Measurements from ENCODE around the gene GIT2. TPM values are rescaled to one million over a fixed set of nuclear protein-coding genes. Genes with fewer than 3 reads are reported as not detected.
"Not testable (repeated sequence)": the region's sequence is repeated elsewhere in the genome, so short reads cannot be mapped to it uniquely, and the experiment has no call there.

Gene GIT2
- total RNA-seq, 2 experiments from 2014 or later, result 101 to 103 TPM

DNA sequence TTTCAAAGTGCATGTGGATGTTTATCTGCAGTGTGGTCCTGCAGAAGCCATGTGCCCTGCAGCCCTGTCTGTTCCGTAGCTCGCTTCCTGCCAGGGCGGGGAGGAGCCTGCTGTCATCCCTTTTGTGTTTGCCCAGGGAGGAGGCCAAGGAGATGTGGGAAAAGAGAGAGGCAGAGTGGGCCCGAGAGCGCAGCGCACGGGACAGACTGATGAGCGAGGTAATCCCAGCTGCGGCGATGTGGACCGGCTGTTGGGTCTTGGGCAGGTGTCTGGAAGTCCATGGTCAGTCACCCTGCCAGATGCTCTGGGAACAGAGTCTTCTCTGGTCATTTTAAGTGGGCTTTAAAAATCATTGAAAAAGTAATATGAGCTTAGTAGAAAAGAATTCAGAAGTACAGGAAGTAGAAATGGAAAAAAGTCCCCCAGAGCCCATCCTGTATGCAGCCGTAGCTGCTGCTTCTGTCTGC lies 83.3 kb downstream of the GIT2 start:
- POLR2A ChIA-PET, result interaction anchor here (0.5 kb wide), 1 partner anchor 66 kb away, joined by 5 read pairs; no protein-coding TSS in a partner anchor

DNA sequence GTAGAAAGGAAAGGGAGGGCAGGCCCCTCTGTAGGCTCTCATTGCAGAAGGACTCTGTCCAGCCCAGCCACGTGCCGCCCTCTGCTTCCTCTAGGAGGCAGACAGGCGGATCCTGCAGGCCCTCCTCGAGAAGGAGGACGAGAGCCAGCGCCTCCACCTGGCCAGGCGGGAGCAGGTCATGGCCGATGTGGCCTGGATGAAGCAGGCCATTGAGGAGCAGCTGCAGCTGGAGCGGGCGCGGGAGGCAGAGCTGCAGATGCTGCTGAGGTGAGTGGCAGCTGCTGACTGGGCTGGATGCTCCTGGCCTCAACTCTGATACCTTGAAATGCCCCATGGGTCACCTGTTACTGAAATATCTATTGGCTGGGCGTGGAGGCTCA lies 85.2 kb downstream of the GIT2 start:
- Mint-ChIP-seq H3K27ac (no peak overlapping the region), H3K36me3 (peaks cover 23% of the 10 kb centered on the region)

More for the DNA sequence above, 83.3 kb downstream of the GIT2 start:
- H3K27me3 Mint-ChIP-seq, result no peaks in the 10 kb centered on the region
- DNase-seq (no peak), ATAC-seq (ENCODE audit: low read depth) (no peak)
- no peaks in the 10 kb centered on the region for H3K9me3 Mint-ChIP-seq
- peaks cover 20% of the 10 kb centered on the region for H3K36me3 Mint-ChIP-seq
- peaks cover 2% of the 10 kb centered on the region for H3K4me1 Mint-ChIP-seq
- no peak overlapping the region for H3K4me3 Mint-ChIP-seq
- no peak overlapping the region for H3K27ac Mint-ChIP-seq

DNA sequence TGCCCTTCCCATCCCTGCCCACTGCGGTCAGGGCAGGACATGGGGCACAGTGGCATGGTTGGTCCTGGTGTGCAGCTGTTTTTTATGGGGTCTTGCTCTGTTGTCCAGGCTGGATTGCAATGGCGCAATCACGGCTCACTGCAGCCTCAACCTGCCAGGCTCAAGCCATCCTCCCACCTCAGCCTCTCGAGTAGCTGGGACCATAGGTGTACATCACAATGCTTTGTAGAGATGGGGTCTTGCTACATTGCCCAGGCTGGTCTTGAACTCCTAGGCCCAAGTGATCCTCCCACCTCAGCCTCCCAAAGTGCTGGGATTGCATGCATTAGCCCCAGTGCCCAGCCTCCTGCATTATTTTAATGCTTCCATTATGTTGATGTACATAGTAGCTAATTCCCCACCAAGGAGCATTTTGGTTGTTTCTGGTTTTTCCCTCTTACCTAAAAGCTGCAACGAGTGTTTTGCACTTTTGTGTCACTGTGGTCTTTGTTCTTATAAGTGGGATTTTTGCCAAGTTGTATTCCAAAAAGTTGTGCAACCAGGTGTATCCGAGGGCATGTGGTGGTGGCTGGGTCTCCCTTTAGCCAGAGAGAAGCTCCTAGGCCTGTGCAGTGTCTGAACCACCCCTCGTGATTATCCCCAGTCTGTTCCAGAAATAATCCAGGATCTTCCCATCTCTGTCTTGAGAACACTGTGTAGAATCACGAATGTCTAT lies 85.8 kb downstream of the GIT2 start:
- Mint-ChIP-seq H3K27ac (no peak overlapping the region), H3K9me3 (no peaks in the 10 kb centered on the region), H3K4me1 (peaks cover 2% of the 10 kb centered on the region), H3K4me3 (no peak overlapping the region), H3K36me3 (peaks cover 23% of the 10 kb centered on the region), H3K27me3 (no peaks in the 10 kb centered on the region)
- POLR2A ChIA-PET, result interaction anchor here (1.0 to 2.1 kb wide), 2 partner anchors 10 to 17 kb away, joined by 3 to 7 read pairs; partner anchors contain the start of gene TCHP
- DNase-seq (no peak), ATAC-seq (ENCODE audit: low read depth) (no peak)

More for the DNA sequence above, 85.2 kb downstream of the GIT2 start:
- DNase-seq, result no peak
- POLR2A ChIA-PET, result interaction anchor here (0.5 to 2.1 kb wide), 3 partner anchors 11 to 129 kb away, joined by 3 to 7 read pairs (median 5); partner anchors contain the start of gene TCHP
- Mint-ChIP-seq H3K4me1 (peaks cover 2% of the 10 kb centered on the region), H3K9me3 (no peaks in the 10 kb centered on the region), H3K27me3 (no peaks in the 10 kb centered on the region), H3K4me3 (no peak overlapping the region)
- peak; percentile 27 for ATAC-seq (ENCODE audit: low read depth)

DNA sequence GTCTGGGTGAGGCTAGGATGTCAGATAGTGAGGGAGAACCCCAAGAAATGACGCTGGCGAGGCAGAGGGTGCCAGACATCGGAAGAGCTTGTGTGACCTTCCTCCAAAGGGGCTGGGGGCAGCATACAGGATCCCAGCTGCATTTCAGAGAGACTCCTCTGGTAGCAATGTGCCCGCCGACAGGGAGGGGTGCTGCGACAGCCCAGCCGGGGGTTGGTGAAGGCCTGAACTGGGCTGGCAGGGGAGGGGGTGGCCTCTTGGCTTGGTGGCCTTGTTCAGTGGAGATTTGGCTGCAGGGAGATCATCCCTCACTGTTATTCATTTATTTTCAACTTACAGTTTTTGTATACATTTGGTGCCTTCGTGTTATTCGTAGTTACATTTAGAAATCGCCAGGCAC lies 90.9 kb downstream of the GIT2 start:
- Mint-ChIP-seq H3K27me3 (no peaks in the 10 kb centered on the region), H3K4me1 (peaks cover 16% of the 10 kb centered on the region), H3K36me3 (peaks cover 28% of the 10 kb centered on the region), H3K27ac (no peak overlapping the region), H3K9me3 (no peaks in the 10 kb centered on the region), H3K4me3 (no peak overlapping the region)
- POLR2A ChIA-PET, result no interaction called here
- DNase-seq (no peak), ATAC-seq (ENCODE audit: low read depth) (no peak)

DNA sequence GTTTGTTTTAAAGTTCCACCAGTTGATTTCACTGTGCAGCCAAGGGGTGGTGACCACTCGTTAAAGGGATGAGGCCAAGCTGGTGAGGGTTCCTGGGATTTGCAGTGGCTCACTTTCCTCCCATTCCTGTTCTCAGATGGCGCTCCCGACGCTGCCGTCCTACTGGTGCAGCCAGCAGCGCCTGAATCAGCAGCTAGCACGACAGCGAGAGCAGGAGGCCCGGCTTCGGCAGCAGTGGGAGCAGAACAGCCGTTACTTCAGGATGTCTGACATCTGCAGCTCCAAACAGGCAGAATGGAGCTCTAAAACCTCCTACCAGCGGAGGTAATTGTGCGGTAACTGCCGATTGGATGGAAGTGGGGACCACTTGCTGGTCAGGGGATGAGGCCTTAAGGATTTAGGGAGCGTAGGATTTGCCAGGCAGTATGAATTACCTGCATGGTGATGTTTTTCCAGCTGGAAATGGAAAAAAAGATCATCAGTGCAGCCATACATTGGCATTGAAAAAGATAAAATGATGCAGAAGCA lies 93.2 kb downstream of the GIT2 start:
- POLR2A ChIA-PET, result interaction anchor here (0.5 to 0.6 kb wide), 2 partner anchors 76 to 159 kb away, joined by 3 to 4 read pairs; no protein-coding TSS in a partner anchor

DNA sequence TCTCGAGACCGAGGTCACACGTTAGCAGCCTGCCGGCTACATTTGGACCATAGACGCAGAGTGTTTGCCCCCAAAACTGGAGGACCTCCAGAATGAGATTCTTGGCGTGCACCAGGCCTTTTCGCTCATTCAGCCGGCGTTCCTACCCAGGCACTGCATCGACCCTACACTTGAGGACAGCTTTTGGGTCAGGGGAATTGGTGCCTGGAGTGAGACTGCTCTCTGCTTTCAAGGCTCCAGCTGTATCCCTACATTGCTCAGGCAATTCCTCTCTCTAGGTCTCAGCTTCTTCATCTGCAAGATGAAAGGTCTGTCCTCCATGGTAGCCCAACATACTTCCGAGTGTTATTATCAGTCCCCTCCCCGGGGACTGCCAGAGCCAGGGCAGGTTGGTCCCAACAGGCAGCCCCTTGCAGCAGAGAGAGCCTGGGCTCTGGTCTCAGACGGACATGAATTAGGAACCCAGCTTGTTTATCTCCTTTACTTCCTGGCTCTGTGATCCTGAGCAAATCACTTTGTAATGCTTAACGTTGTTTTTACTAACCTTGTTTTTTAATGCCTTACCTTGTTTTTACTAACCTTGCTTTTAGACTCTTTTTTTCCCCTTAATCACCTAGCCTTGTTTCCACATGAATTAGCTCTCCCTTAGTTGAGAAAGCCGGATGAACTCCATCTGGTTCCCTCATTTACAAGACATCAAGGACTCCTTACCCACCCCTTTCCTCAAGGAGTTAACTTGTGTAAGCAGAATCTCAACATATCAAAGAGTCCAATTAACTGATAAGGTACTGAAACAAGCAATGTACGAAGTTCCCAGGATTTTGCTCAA lies 95.2 kb downstream of the GIT2 start:
- H3K27ac Mint-ChIP-seq, result peak overlapping the region; percentile 96
- H3K4me3 Mint-ChIP-seq, result peak overlapping the region; percentile 92
- peaks cover 15% of the 10 kb centered on the region for H3K36me3 Mint-ChIP-seq
- peak; percentile 17 for ATAC-seq (ENCODE audit: low read depth)
- POLR2A ChIA-PET, result interaction anchor here (0.5 to 2.7 kb wide), 9 partner anchors 9 to 175 kb away, joined by 3 to 20 read pairs (median 4); partner anchors contain the start of genes GIT2 and GLTP
- H3K9me3 Mint-ChIP-seq, result no peaks in the 10 kb centered on the region
- H3K27me3 Mint-ChIP-seq, result no peaks in the 10 kb centered on the region
- no peak for DNase-seq
- peaks cover 17% of the 10 kb centered on the region for H3K4me1 Mint-ChIP-seq

More for the DNA sequence above, 93.2 kb downstream of the GIT2 start:
- DNase-seq (no peak), ATAC-seq (ENCODE audit: low read depth) (no peak)
- Mint-ChIP-seq H3K9me3 (no peaks in the 10 kb centered on the region), H3K36me3 (peaks cover 19% of the 10 kb centered on the region), H3K4me3 (no peak overlapping the region), H3K4me1 (peaks cover 17% of the 10 kb centered on the region), H3K27me3 (no peaks in the 10 kb centered on the region), H3K27ac (no peak overlapping the region)

DNA sequence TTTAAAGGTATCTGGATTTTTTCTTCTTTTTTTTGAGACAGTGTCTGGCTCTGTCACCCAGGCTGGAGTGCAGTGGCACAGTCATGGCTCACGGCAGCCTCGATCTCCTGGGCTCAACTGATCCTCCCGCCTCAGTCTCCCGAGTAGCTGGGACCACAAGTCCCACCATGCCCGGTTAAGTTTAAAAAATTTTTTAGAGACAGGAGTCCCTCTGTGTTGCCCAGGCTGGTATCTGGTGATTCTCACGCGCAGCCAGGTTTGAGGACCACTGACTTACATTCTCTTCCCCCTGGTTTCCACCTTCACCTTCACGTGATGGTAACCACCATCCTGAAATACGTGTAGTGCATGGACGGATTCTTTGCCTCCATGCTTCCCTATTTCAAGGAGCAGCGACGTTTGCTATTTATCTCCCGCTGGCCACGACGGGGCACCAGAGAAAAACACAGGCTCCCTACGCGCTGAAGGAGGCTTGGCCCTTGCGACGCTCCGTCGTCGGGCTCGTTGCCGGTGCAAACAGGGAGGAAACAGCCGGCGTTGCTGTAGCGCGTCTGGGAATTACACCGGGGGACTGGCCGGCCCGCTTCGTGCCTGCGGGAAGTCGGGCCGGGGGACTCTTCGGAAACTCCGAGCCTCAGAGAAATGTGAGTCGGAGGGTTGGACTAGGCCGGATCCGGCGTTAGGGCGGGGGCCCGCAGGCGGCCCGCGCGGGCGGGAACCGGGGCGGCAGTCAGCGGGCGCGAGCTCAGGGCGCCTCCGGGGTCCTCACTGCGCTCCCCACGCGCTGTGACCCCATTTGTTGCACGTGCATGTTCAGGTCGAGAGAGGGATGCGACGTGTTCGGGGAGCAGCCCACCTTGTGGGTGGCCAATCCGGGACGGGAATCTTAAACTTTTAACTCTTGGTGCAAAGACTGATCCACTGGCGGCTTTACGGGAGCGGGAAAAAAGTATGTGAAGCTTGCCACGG lies 96.1 kb downstream of the GIT2 start, which contains the start of gene TCHP:
TCHP (plus strand) TSS at position 492 of the 969 bp plus-strand sequence. CDS start 2,753 bp downstream, outside the sequence.
- Mint-ChIP-seq H3K27me3 (no peaks in the 10 kb centered on the region), H3K27ac (peak within 1 kb of the TSS; percentile 96), H3K36me3 (peaks cover 14% of the 10 kb centered on the region), H3K9me3 (no peaks in the 10 kb centered on the region), H3K4me1 (peaks cover 17% of the 10 kb centered on the region), H3K4me3 (peak within 1 kb of the TSS; percentile 92)
- DNase-seq, result peak; percentile 80
- ATAC-seq (ENCODE audit: low read depth), result peak; percentile 87
- POLR2A ChIA-PET, result interaction anchor here (0.5 to 2.7 kb wide), 9 partner anchors 8 to 176 kb away, joined by 3 to 20 read pairs (median 4); partner anchors contain the start of genes GIT2 and GLTP

DNA sequence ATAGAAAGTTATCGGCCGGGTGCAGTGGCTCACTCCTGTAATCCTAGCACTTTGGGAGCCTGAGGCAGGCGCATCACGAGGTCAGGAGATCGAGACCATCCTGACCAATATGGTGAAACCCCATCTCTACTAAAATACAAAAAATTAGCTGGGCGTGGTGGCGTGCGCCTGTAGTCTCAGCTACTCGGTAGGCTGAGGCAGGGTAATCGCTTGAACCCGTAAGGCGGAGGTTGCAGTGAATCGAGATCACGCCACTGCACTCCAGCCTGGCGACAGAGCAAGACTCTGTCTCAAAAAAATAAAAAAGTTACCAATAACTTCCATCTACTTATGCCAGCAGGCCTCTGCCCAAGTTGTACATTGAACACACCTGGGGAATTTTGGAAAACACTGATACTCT lies 96.8 kb downstream of the GIT2 start:
- not testable (repeated sequence) for H3K9me3 Mint-ChIP-seq; ATAC-seq (ENCODE audit: low read depth); DNase-seq; H3K27me3 Mint-ChIP-seq; H3K36me3 Mint-ChIP-seq
- Mint-ChIP-seq H3K27ac (peak overlapping the region; percentile 96), H3K4me1 (peaks cover 17% of the 10 kb centered on the region), H3K4me3 (peak overlapping the region; percentile 92)
- POLR2A ChIA-PET, result interaction anchor here (2.7 kb wide), 1 partner anchor 11 kb away, joined by 20 read pairs; no protein-coding TSS in a partner anchor

DNA sequence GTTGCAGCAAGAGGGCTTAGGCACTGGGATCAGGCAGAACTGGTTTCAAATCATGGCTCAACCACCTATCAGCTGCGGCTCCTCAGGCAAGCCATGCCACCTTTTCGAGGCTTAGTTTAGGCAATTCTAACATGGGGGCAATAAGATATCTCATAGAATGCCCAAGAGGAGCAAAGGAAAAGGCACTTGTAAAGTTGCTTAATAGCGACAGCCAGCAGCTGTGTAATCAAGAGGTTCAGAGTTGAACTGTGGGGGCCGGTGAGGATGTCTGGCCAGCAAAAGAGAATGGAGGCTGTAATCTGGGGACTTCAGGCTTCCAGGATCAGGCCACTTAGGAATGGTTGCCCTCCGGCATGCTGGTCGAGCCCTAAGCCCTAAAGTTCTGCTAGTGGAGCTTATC lies 99.1 kb downstream of the GIT2 start:
- Mint-ChIP-seq H3K36me3 (no peaks in the 10 kb centered on the region), H3K9me3 (no peaks in the 10 kb centered on the region), H3K27ac (no peak overlapping the region), H3K4me1 (peaks cover 32% of the 10 kb centered on the region), H3K27me3 (no peaks in the 10 kb centered on the region), H3K4me3 (no peak overlapping the region)
- DNase-seq, result no peak
- ATAC-seq (ENCODE audit: low read depth), result no peak
- POLR2A ChIA-PET, result interaction anchor here (1.8 kb wide), 1 partner anchor 9 kb away, joined by 5 read pairs; no protein-coding TSS in a partner anchor

DNA sequence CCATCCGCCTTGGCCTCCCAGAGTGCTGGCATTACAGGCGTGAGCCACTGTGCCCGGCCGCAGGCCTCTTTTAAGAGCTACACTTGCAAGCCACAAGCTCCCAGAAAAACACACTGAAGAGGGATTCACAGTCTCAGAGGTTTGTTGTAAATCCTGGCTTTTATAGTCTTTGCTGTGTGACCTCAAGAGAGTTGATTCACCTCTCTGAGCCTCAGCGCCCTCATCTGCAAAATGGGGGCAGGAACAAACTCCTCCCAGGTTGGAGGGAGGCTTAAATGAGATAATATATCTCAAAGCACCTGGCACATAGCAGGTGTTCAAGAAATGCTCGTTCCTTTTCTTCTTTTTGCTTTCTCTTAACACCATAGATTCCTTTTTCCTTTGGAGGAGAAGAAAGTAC lies 100.0 kb downstream of the GIT2 start:
- DNase-seq (no peak), ATAC-seq (ENCODE audit: low read depth) (no peak)
- Mint-ChIP-seq H3K27ac (no peak overlapping the region), H3K4me3 (no peak overlapping the region), H3K36me3 (no peaks in the 10 kb centered on the region), H3K4me1 (peaks cover 23% of the 10 kb centered on the region), H3K9me3 (no peaks in the 10 kb centered on the region), H3K27me3 (no peaks in the 10 kb centered on the region)
- POLR2A ChIA-PET, result no interaction called here

DNA sequence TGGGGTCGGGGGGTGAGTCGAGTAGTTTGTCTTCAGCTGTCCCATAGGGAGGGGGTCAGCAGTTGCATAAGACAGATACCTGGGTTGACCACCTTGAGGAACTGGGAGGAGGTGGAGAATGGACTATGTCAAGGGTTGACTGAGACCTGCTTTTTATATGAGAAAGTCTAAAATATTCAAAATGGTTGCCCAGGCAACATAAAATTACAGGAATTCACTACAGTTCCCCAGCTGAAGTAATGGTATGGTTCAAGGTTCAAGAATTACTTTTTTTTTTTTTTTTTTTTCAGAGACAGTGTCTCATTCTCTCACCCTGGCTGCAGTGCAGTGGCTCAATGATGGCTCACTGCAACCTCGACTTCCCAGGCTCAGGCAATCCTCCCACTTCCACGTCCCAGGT lies 101.2 kb downstream of the GIT2 start:
- Mint-ChIP-seq H3K9me3 (no peaks in the 10 kb centered on the region), H3K4me3 (no peak overlapping the region), H3K27ac (no peak overlapping the region), H3K4me1 (peaks cover 19% of the 10 kb centered on the region), H3K36me3 (no peaks in the 10 kb centered on the region), H3K27me3 (no peaks in the 10 kb centered on the region)
- ATAC-seq (ENCODE audit: low read depth) (no peak), DNase-seq (no peak)
- POLR2A ChIA-PET, result interaction anchor here (0.7 kb wide), 1 partner anchor 1262 kb away, joined by 3 read pairs; no protein-coding TSS in a partner anchor

All from activated naive CD8-positive, alpha-beta T cell treated with anti-CD3 and anti-CD28 coated beads, Interleukin-2, amount 10 ng/mL, durations not matched to agents 7 days and 5 days (primary cell).